Lower lobe of right lung (tissue), 2 donors: ENCODE results near the gene MAD1L1. TPM values are rescaled to one million over a fixed set of nuclear protein-coding genes. Genes with fewer than 3 reads are reported as not detected.
A peak's percentile ranks its signal among the peaks of the same experiment; 100 is the strongest.

Experiments used
- ATAC-seq, 2 donors: fragments of 200-7000 bp; cut with Tn5 transposase; one replicate each; pipeline ENCODE4 v1.9.1; 2020 to 2022; ENCODE audit warnings: mild to moderate bottlenecking in 2 of 2, moderate library complexity in 2 of 2
- DNase-seq: peaks from one replicate; pipeline ENCODE4 v3.0.0-alpha.2; 2020
- H3K27ac ChIP-seq: fragments of 200-600 bp; one replicate; pipeline ENCODE4 v1.8.0; 2022
- H3K27me3 ChIP-seq: fragments of 200-600 bp; one replicate; pipeline ENCODE4 v1.8.0; 2022; ENCODE audit warnings: low read depth
- H3K36me3 ChIP-seq: fragments of 200-600 bp; one replicate; pipeline ENCODE4 v1.8.0; 2022; ENCODE audit warnings: mild to moderate bottlenecking
- H3K4me1 ChIP-seq: fragments of 200-600 bp; one replicate; pipeline ENCODE4 v1.8.0; 2022
- H3K4me3 ChIP-seq: fragments of 200-600 bp; one replicate; pipeline ENCODE4 v1.8.0; 2022; ENCODE audit warnings: mild to moderate bottlenecking
- H3K9me3 ChIP-seq: fragments of 200-600 bp; one replicate; pipeline ENCODE4 v1.8.0; 2022
- intact Hi-C: fragments of 100-400 bp; cut with DNase I; formaldehyde crosslinking; loops from one replicate; pipeline ENCODE4 v1.11.0; 2022
- total RNA-seq: library from RNA; stranded (reverse); fragmentation: NEBNext Ultra II Directional; extraction: Animal tissue kit (Norgen Biotek cat#: 25700); gene quantifications from one replicate; pipeline ENCODE4 v1.2.1, GENCODE V29; 2021
- TF ChIP-seq, protein P1 (sequence below): fragments of 200-600 bp; IDR thresholded peaks from one replicate; pipeline ENCODE4 v1.8.0; 2022; ENCODE audit warnings: antibody characterized with exemption, mild to moderate bottlenecking
- donor health status: DM: no; HTN: yes; CAD: no; lungs with severe emphysema.

The MAD1L1 gene
- total RNA-seq, 1 donor from 2014 or later, result 44.5 TPM

DNA sequence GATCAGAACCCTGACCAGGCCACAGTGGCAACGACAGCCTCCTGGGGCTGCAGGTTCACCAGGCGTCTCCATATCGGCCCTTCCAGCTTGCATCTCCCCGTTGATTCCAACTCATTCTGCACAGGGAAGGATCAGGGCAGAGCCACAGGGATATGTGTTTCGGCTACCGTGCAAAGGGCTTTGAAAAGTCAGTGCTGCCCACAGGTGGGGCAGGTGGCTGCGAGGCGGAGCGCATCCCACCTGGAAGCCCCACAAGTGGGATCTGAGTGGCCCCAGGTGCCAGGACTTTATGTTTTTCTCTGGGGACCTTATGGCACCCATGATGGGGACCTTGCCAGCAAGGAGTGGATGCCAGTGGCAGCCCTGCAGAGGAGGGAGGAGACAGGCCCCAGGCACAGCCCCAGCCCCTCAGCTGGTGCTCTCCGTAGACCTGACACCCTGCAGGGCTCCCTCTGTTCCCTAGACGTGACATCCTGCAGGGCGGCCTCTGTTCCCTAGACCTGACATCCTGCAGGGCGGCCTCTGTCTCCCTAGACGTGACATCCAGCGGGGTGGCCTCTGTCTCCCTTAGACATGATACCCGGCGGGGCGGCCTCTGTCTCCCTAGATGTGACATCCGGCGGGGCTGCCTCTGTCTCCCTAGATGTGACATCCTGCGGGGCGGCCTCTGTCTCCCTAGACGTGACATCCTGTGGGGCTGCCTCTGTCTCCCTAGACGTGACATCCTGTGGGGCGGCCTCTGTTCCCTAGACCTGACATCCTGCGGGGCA is 373.3 kb downstream of the MAD1L1 start:
- ATAC-seq (no peak), DNase-seq (no peak)
- H3K4me3 ChIP-seq, result no peak overlapping the region
- no peaks in the 10 kb centered on the region for H3K27me3 ChIP-seq
- TF ChIP-seq, protein P1, sequence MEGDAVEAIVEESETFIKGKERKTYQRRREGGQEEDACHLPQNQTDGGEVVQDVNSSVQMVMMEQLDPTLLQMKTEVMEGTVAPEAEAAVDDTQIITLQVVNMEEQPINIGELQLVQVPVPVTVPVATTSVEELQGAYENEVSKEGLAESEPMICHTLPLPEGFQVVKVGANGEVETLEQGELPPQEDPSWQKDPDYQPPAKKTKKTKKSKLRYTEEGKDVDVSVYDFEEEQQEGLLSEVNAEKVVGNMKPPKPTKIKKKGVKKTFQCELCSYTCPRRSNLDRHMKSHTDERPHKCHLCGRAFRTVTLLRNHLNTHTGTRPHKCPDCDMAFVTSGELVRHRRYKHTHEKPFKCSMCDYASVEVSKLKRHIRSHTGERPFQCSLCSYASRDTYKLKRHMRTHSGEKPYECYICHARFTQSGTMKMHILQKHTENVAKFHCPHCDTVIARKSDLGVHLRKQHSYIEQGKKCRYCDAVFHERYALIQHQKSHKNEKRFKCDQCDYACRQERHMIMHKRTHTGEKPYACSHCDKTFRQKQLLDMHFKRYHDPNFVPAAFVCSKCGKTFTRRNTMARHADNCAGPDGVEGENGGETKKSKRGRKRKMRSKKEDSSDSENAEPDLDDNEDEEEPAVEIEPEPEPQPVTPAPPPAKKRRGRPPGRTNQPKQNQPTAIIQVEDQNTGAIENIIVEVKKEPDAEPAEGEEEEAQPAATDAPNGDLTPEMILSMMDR, result no peak
- H3K27ac ChIP-seq, result no peak overlapping the region
- intact Hi-C loops, result no loop called here
- no peaks in the 10 kb centered on the region for H3K9me3 ChIP-seq
- no peaks in the 10 kb centered on the region for H3K4me1 ChIP-seq
- no peaks in the 10 kb centered on the region for H3K36me3 ChIP-seq

DNA sequence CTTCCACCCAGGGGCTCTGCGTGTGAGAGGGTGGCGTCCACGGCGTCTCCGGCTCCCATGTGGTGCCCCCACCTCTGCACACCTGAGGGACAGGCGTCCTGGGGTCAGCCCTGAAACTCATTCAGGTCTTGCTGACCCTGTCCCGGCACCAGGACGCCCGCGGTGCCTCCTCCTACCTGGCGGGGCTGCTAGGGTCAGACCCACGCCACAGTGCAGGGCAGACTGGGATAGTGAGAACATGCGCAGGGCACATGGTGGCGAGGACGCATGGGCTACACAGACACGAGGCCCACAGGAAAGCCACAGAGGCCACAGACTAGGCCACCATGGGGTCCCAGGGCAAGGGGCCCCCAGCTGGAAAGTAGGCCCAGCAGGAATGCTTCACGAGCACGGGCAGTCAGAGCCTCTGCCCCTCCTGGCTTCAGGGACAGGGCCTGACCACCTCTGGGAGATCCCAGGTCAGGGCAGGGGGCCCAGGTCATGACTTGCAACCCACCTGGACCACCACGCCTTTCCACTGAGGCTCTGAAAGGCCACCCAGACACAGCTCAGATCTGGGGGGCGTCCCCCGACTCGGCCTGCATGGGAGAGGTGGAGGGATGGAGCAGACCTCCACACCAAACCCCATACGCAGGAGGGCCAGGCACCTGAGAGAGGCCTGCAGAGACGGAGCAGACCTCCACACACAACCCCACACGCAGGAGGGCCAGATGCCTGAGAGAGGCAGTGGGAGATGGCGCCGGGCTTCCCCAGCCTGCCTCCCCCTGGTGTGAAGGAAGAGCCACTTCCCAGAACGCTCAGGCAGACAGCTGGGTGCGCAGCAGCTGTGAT is 374.1 kb downstream of the MAD1L1 start:
- DNase-seq (peak; percentile 39), ATAC-seq (no peak)
- no peak overlapping the region for H3K4me3 ChIP-seq
- TF ChIP-seq, protein P1, result no peak
- no peaks in the 10 kb centered on the region for H3K27me3 ChIP-seq
- no peaks in the 10 kb centered on the region for H3K9me3 ChIP-seq
- intact Hi-C loops, result no loop called here
- H3K27ac ChIP-seq, result no peak overlapping the region
- H3K4me1 ChIP-seq, result no peaks in the 10 kb centered on the region
- H3K36me3 ChIP-seq, result no peaks in the 10 kb centered on the region

DNA sequence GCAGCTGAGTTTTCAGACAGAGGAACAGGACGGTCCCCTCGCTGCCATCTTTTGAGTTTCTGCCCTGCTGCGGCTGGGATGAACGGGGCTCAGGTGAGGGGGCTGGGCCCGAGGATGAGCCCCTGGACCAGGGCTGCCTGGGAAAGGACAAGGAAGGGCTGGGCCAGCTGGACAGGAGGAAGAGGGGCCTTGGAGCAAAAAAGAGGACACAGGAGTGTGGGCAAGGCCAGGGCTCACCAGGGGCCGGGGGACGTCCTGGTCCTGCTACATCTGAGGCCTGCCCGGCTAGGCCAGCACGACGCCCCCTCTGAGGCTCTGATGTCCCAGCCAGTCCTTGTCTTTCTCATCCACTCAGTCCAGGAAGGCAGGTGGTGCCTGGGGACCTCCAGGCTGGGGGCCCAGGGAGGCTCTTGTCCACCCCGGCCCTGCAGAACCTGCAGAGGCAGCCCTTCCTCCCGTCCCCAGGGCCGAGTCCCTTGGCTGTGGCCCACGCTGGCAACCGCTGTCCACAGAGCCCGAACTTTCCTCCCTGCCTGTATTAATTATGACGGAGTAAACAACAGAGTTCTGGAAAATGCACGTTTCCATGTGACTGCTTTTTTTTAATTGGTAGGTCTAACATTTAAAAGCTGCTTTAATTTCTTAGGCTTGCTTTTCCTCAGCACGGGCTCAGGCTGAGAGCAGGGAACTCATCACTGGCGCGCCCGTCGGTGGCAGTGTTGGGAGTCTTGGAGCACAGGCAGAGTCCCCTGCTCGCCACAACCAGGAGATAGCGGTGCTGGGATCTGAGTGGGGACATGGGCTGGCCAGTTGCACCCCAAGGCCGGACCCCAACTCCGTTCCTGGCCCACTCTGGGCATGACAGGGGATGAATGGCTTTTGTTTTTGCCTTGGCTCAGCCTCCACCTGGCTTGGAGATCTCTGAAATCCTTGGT is 375.0 kb downstream of the MAD1L1 start:
- H3K27ac ChIP-seq, result no peak overlapping the region
- ATAC-seq (no peak), DNase-seq (peak; percentile 34)
- H3K27me3 ChIP-seq, result no peaks in the 10 kb centered on the region
- H3K9me3 ChIP-seq, result no peaks in the 10 kb centered on the region
- no peaks in the 10 kb centered on the region for H3K4me1 ChIP-seq
- H3K4me3 ChIP-seq, result no peak overlapping the region
- no peaks in the 10 kb centered on the region for H3K36me3 ChIP-seq
- intact Hi-C loops, result no loop called here
- TF ChIP-seq, protein P1, result no peak

DNA sequence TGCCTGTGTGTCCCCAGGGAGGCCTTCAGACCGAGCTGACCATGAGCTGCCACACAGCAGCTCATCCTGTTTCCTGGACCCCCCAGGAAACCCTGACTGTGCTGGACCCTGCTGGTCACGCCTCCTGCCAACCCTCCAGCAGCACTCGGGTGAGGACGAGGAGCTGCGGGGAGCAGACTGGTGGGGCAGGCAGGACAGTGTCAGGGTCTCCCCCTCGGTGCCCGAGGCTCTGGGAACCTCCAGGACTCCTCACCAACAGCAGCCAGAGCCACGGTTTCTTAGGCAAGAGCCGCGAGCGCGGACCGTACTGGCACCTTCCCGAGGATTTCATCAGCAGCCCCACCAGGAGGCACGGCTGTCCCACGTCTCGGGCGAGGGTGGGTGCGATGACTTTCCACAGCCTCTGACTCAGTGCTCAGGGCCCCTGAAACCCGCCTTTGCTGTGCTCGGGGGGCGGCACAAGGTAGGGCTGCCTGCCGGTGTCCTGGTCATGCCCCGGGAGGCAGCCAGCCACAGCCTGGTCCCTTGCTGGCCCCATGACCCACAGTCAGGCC is 375.8 kb downstream of the MAD1L1 start:
- no peaks in the 10 kb centered on the region for H3K4me1 ChIP-seq
- H3K36me3 ChIP-seq, result no peaks in the 10 kb centered on the region
- intact Hi-C loops, result no loop called here
- H3K9me3 ChIP-seq, result no peaks in the 10 kb centered on the region
- no peak overlapping the region for H3K27ac ChIP-seq
- ATAC-seq (no peak), DNase-seq (peak; percentile 46)
- TF ChIP-seq, protein P1, result no peak
- no peaks in the 10 kb centered on the region for H3K27me3 ChIP-seq
- no peak overlapping the region for H3K4me3 ChIP-seq
